Vagina (tissue), 2 donors: ENCODE results near the gene RGL3. TPM values are rescaled to one million over a fixed set of nuclear protein-coding genes. Genes with fewer than 3 reads are reported as not detected.

ENCODE experiments used
- DNase-seq, 2 donors: peaks; one replicate each; pipeline ENCODE4 v3.0.0-alpha.2; 2017; ENCODE audit errors: extremely low spot score in 2 of 2
- H3K27ac ChIP-seq: fragments of 200-600 bp; sonication (generic); one replicate; pipeline ENCODE4 v1.5.1; 2019
- H3K27me3 ChIP-seq: fragments of 200-600 bp; sonication (generic); one replicate; pipeline ENCODE4 v1.5.1; 2019
- H3K36me3 ChIP-seq, 2 donors: fragments of 200-600 bp; sonication (generic); one replicate each; pipeline ENCODE4 v1.5.1; 2017 to 2019
- H3K4me1 ChIP-seq: fragments of 200-600 bp; sonication (generic); one replicate; pipeline ENCODE4 v1.5.1; 2019
- H3K4me3 ChIP-seq, 2 donors: fragments of 200-600 bp; sonication (generic); 1 replicate in 1 of 2; 2 replicates in 1 of 2; pipeline ENCODE4 v1.5.1; 2016 to 2019
- H3K9me3 ChIP-seq: fragments of 200-600 bp; sonication (generic); one replicate; pipeline ENCODE4 v1.5.1; 2019
- CTCF ChIP-seq, 3 experiments: fragments of 450-650 bp in 2 of 3; fragments of 200-600 bp in 1 of 3; sonication (generic) in 1 of 3; IDR thresholded peaks; one replicate each; pipeline ENCODE4 v1.5.1; 2017 to 2019; ENCODE audit warnings: antibody characterized with exemption in 3 of 3, mild to moderate bottlenecking in 2 of 3, moderate library complexity in 2 of 3
- POLR2A ChIP-seq, 2 donors: fragments of 450-650 bp; IDR thresholded peaks; one replicate each; pipeline ENCODE4 v1.6.1; 2017; ENCODE audit warnings: antibody characterized with exemption in 2 of 2, mild to moderate bottlenecking in 2 of 2, moderate library complexity in 2 of 2
- POLR2AphosphoS5 ChIP-seq, 2 donors: sonication (generic); formaldehyde crosslinking; IDR thresholded peaks; one replicate each; pipeline ENCODE4 v1.9.0; 2017; ENCODE audit warnings: antibody characterized with exemption in 2 of 2, mild to moderate bottlenecking in 2 of 2, low read depth in 1 of 2; ENCODE audit not compliant: insufficient read depth in 1 of 2
- intact Hi-C: fragments of 100-400 bp; cut with DNase I; formaldehyde crosslinking; loops from one replicate; pipeline ENCODE4 v1.15.1; 2023
- small RNA-seq: library from RNA; depleted of rRNA; stranded (forward); fragments of <200 nt; gene quantifications from one replicate; pipeline ENCODE3, GENCODE V24; 2016
- total RNA-seq: library from RNA; depleted of rRNA; stranded (reverse); fragments of >200 nt; gene quantifications from one replicate; pipeline ENCODE4 v1.2.3, GENCODE V29; 2016

RGL3 gene
- total RNA-seq, 1 donor from 2014 or later: 19.6 TPM

GRCh38 chr19:11347546-11348039 lies 71.5 kb downstream of the RGL3 start:
- DNase-seq: no peak
- TF ChIP-seq POLR2A (IDR thresholded peaks at IDR 0.05) (no peak), CTCF (IDR thresholded peaks at IDR 0.05) (no peak), POLR2AphosphoS5 (IDR thresholded peaks at IDR 0.05; ENCODE audit: insufficient read depth in 1 of 2, low read depth in 1 of 2) (no peak)
- intact Hi-C loops: loop anchor here (10.0 kb wide), 1 partner anchor 1547 kb away; the partner anchor contains the start of gene GCDH
- no peaks in the 10 kb centered on the region for H3K27me3 ChIP-seq
- H3K4me1 ChIP-seq: peaks cover 35% of the 10 kb centered on the region
- H3K4me3 ChIP-seq: no peak overlapping the region
- no peaks in the 10 kb centered on the region for H3K9me3 ChIP-seq
- H3K27ac ChIP-seq: no peak overlapping the region
- no peaks in the 10 kb centered on the region for H3K36me3 ChIP-seq

- Histone ChIP-seq H3K27ac (peak within 1 kb of the TSS; percentile 76), H3K4me1 (peaks cover 35% of the 10 kb centered on the region), H3K36me3 (no peaks in the 10 kb centered on the region), H3K4me3 (peak within 1 kb of the TSS; percentile 60 to 86), H3K27me3 (no peaks in the 10 kb centered on the region), H3K9me3 (no peaks in the 10 kb centered on the region)
- peak; percentile 93 to 96 for TF ChIP-seq POLR2AphosphoS5 (IDR thresholded peaks at IDR 0.05; ENCODE audit: insufficient read depth in 1 of 2, low read depth in 1 of 2)
- peak in 1 of 2 donors; percentile 80 for TF ChIP-seq POLR2A (IDR thresholded peaks at IDR 0.05)
- TF ChIP-seq CTCF (IDR thresholded peaks at IDR 0.05): peak in 1 of 3 experiments; percentile 10
- peak in 1 of 2 donors; percentile 100 for DNase-seq
- intact Hi-C loops: loop anchor here (10.0 kb wide), 1 partner anchor 1548 kb away; the partner anchor contains the start of gene GCDH
These were observed 72.8 kb downstream of the RGL3 start, which contains the start of the genes CCDC159 and TMEM205 for GRCh38 chr19:11346104-11346940. CCDC159 (plus strand) TSS chr19:11346519; CDS start chr19:11346607, 88 bp downstream. TMEM205 (minus strand) TSS chr19:11346268; CDS start chr19:11345619, 649 bp downstream.

GRCh38 chr19:11345122-11345803 lies 73.9 kb downstream of the RGL3 start:
- H3K36me3 ChIP-seq: no peaks in the 10 kb centered on the region
- TF ChIP-seq CTCF (IDR thresholded peaks at IDR 0.05) (no peak), POLR2A (IDR thresholded peaks at IDR 0.05) (no peak), POLR2AphosphoS5 (IDR thresholded peaks at IDR 0.05; ENCODE audit: insufficient read depth in 1 of 2, low read depth in 1 of 2) (no peak)
- H3K4me3 ChIP-seq: peak overlapping the region; percentile 60 to 86
- peaks cover 36% of the 10 kb centered on the region for H3K4me1 ChIP-seq
- no peak for DNase-seq
- no peaks in the 10 kb centered on the region for H3K27me3 ChIP-seq
- intact Hi-C loops: loop anchor here (10.0 kb wide), 1 partner anchor 1550 kb away; the partner anchor contains the start of gene GCDH
- H3K27ac ChIP-seq: peak overlapping the region; percentile 76
- no peaks in the 10 kb centered on the region for H3K9me3 ChIP-seq

Small RNA genes within 50 kb of the gene (small RNA-seq; reads per million reads assigned to genes)
- not detected for gene RF00019

Other genes starting within 250 kb of the RGL3 start
- gene KANK2, start 221.8 kb downstream of the RGL3 start, total RNA-seq: 486 TPM
- not detected for gene ANGPTL8, start 179.7 kb downstream of the RGL3 start, total RNA-seq
- 65.8 TPM for gene DOCK6, start 156.8 kb downstream of the RGL3 start, total RNA-seq
- gene TSPAN16, start 123.2 kb downstream of the RGL3 start, total RNA-seq: not detected
- 33.9 TPM for gene RAB3D, start 79.7 kb downstream of the RGL3 start, total RNA-seq
- 173 TPM for gene TMEM205, start 73.0 kb downstream of the RGL3 start, total RNA-seq
- gene CCDC159, start 72.8 kb downstream of the RGL3 start, total RNA-seq: 24.1 TPM
- gene PLPPR2, start 63.9 kb downstream of the RGL3 start, total RNA-seq: 16.5 TPM
- gene SWSAP1, start 44.6 kb downstream of the RGL3 start, total RNA-seq: 1.5 TPM
- gene EPOR, start 35.0 kb downstream of the RGL3 start, total RNA-seq: 14.5 TPM
- gene ODAD3, start 15.8 kb upstream of the RGL3 start, total RNA-seq: not detected
- 79.1 TPM for gene PRKCSH, start 16.3 kb upstream of the RGL3 start, total RNA-seq
- gene ELAVL3, start 61.7 kb upstream of the RGL3 start, total RNA-seq: 1.2 TPM
- gene ZNF653, start 86.5 kb upstream of the RGL3 start, total RNA-seq: 12.5 TPM
- 49.6 TPM for gene ECSIT, start 109.8 kb upstream of the RGL3 start, total RNA-seq
- gene CNN1, start 119.5 kb upstream of the RGL3 start, total RNA-seq: 276 TPM
- 28.0 TPM for gene ELOF1, start 139.9 kb upstream of the RGL3 start, total RNA-seq
- 6.1 TPM for gene ACP5, start 158.3 kb upstream of the RGL3 start, total RNA-seq
- gene ZNF627, start 178.2 kb upstream of the RGL3 start, total RNA-seq: 7.1 TPM